Endothelial cell of umbilical vein (primary cell): Measurements from ENCODE around the gene ITPKC.

Source experiments
- GATA2 ChIP-seq: IDR thresholded peaks from 2 replicates; pipeline ENCODE4 v1.7.0; 2011; ENCODE audit warnings: low read depth, mild to moderate bottlenecking, moderate library complexity, mixed read lengths, low read length; ENCODE audit not compliant: insufficient read length, insufficient read depth
- TF ChIP-seq, protein P1 (sequence below), 2 donors: IDR thresholded peaks; 1 replicate in 1 of 2; 2 replicates in 1 of 2; pipeline ENCODE4 v1.5.1; 2011; ENCODE audit warnings: low read length in 2 of 2, mild to moderate bottlenecking in 2 of 2, moderate library complexity in 2 of 2, control low read depth in 1 of 2, inconsistent platforms in 1 of 2, low read depth in 1 of 2; ENCODE audit not compliant: insufficient read depth in 1 of 2; ENCODE audit errors: extremely low read depth in 1 of 2

DNA sequence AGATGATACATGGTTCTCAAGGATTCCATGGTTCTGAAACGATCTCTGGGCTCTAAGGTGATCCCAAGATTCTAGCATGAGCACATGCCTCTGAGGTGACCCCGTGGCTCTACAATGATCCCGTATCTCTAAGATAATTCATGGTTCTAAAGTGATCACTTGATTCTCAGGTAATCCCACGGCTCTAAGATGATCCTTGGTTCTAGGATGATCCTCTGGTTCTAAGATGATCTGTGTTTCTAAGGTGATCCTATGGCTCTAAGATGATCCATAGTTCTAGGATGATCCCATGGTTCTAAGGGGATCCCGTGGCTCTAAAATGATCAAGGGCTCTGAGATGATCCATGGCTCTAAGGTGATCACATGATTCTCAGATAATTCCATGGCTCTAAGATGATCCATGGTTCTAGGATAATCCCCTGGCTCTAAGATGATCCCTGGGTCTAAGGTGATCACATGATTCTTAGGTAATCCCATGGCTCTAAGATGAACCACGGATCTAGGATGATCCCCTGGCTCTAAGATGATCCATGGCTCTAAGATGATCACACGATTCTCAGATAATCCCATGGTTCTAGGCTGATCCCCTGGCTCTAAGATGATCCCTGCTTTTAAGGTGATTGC lies 47.8 kb upstream of the ITPKC start:
- TF ChIP-seq GATA2, result no peak
- TF ChIP-seq, protein P1, sequence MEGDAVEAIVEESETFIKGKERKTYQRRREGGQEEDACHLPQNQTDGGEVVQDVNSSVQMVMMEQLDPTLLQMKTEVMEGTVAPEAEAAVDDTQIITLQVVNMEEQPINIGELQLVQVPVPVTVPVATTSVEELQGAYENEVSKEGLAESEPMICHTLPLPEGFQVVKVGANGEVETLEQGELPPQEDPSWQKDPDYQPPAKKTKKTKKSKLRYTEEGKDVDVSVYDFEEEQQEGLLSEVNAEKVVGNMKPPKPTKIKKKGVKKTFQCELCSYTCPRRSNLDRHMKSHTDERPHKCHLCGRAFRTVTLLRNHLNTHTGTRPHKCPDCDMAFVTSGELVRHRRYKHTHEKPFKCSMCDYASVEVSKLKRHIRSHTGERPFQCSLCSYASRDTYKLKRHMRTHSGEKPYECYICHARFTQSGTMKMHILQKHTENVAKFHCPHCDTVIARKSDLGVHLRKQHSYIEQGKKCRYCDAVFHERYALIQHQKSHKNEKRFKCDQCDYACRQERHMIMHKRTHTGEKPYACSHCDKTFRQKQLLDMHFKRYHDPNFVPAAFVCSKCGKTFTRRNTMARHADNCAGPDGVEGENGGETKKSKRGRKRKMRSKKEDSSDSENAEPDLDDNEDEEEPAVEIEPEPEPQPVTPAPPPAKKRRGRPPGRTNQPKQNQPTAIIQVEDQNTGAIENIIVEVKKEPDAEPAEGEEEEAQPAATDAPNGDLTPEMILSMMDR (IDR thresholded peaks at IDR 0.05; ENCODE audit: extremely low read depth in 1 of 2, insufficient read depth in 1 of 2, low read depth in 1 of 2, low read length in 2 of 2), result no peak
